Caki2 (cell line): ENCODE results near the gene ASF1A. TPM values are rescaled to one million over a fixed set of nuclear protein-coding genes. Genes with fewer than 3 reads are reported as not detected.
A peak's percentile ranks its signal among the peaks of the same experiment; 100 is the strongest.

Source experiments
- DNase-seq: peaks from one replicate; pipeline ENCODE4 v3.0.0-alpha.2; 2015; ENCODE audit warnings: low read depth
- in situ Hi-C: cut with HindIII; loops from 2 replicates; pipeline ENCODE4 v1.10.0; 2016; ENCODE audit warnings: low sequenced_read_pairs, low pct_unique_long_range_greater_than_20kb, mixed read lengths
- total RNA-seq: library from RNA; depleted of rRNA; stranded (reverse); fragments of >200 nt; shearing (Covaris generic); gene quantifications from 2 replicates; pipeline ENCODE4 v1.2.3, GENCODE V29; 2014; ENCODE audit warnings: low replicate concordance

The ASF1A gene
- total RNA-seq, 1 experiment from 2014 or later, result 49.3 TPM

DNA sequence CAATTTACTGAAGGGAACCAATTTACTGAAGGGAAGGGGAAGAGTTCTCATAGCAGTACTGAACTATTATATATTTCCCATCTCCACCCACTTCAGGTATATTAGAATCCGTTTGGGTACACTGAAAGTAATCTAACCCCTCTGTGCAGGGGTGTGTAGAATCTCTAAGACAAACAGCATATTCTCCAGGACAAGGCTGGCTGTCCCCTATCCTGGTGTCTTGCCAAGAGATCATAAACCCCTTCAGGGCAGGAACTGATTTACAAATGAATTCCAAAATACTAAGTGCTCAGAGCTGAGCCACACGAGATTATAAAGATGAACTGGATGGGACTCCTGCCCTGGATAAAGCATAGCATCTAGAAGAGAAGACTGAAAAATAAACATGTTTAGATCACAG lies 9.2 kb downstream of the ASF1A start:
- in situ Hi-C loops, result no loop called here
- no peak for DNase-seq

GRCh38 chr6:118903691-118904090 lies 9.7 kb downstream of the ASF1A start:
- in situ Hi-C loops, result no loop called here
- DNase-seq, result no peak

GRCh38 chr6:118905084-118905483 lies 11.1 kb downstream of the ASF1A start:
- in situ Hi-C loops, result no loop called here

GRCh38 chr6:118905851-118906250 lies 11.9 kb downstream of the ASF1A start:
- DNase-seq, result no peak
- in situ Hi-C loops, result no loop called here

More at GRCh38 chr6:118905084-118905483, 11.1 kb downstream of the ASF1A start:
- DNase-seq, result no peak

- in situ Hi-C loops, result no loop called here
- DNase-seq, result no peak
Measured at GRCh38 chr6:118908441-118908840, 14.5 kb downstream of the ASF1A start.

DNA sequence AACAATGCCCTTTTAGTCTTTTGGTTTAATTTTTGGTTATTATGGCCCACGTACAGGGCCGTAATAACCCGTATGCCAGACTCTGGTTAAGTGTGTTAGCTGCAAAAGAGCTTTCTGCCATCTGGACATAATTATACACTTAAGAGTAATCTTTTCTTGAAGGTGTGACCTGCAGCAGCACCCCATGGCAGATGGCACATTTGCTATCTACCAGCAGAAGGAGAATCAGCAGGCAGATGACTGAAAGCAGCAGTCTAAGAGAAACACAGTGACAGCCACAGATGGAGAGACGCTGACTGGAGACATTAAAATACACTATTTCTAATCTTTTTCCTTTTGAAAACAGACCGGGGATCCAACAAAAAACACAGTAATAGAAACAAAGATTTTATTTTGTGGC lies 18.7 kb downstream of the ASF1A start:
- DNase-seq, result no peak
- in situ Hi-C loops, result no loop called here

DNA sequence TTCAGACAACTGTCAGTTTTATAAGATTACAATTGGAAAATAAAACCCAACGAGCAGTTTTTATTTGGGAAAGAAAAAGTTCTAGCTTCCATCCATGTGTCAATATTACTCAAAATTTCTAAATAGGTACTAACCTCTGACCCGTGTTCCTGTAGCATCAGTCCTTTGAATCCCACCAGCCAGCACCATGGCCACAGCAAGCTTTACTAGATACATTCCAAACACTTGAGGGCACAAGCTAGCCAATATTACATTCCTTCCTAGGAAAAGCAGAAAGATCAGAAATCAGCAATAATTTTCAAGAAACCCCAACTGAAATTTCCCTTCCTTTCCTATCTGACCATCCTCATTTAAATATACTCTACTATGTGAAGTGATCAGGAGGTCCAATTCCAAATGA lies 19.2 kb downstream of the ASF1A start:
- no peak for DNase-seq
- in situ Hi-C loops, result no loop called here

- DNase-seq, result no peak
- in situ Hi-C loops, result no loop called here
Measured at GRCh38 chr6:118914598-118914997, 20.6 kb downstream of the ASF1A start.

DNA sequence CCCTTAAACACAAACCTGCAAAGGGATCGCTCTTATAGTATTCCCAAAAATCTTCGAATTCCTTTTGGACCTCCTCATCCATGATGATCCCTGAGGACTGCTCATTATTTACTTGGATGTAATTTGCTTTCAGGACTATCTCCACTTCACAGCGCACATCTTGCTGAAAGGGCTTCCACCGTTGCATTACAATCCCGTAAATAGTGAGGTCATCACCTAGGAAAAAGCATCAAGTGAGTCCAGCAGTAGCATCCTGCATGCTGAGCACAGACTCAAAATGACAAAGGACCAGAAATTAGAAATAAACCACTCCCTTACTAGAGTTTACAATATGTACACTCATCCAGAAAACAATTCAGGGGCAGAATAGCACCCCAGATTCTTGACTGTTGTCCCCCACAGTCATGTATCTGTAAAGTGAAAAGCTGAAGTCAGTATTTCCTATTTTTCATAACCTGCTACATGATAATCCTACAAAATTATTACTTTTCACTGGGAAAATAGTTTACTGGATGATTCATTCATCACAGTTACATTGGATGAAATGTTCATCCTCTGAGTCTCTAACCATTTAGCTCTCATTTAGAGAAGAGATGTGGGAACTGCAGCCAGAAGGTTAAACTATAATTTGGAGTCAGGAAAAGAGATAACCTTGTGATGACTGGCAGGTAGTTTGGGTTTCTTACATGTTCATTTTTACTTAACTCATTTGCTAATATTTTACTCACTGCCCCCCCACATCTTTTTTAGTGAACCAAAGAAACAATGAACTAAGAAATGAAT lies 23.8 kb downstream of the ASF1A start:
- in situ Hi-C loops, result no loop called here

GRCh38 chr6:118918329-118918725 lies 24.4 kb downstream of the ASF1A start:
- DNase-seq, result no peak
- in situ Hi-C loops, result no loop called here

More for the DNA sequence above, 23.8 kb downstream of the ASF1A start:
- DNase-seq, result no peak

- DNase-seq, result no peak
- in situ Hi-C loops, result no loop called here
Measured at GRCh38 chr6:118921084-118921483, 27.1 kb downstream of the ASF1A start.

- in situ Hi-C loops, result no loop called here
- no peak for DNase-seq
Measured at GRCh38 chr6:118923035-118923434, 29.1 kb downstream of the ASF1A start.

- in situ Hi-C loops, result no loop called here
- DNase-seq, result no peak
Measured at GRCh38 chr6:118930680-118931079, 36.7 kb downstream of the ASF1A start.

GRCh38 chr6:118931436-118931835 lies 37.5 kb downstream of the ASF1A start:
- in situ Hi-C loops, result no loop called here
- DNase-seq, result no peak

DNA sequence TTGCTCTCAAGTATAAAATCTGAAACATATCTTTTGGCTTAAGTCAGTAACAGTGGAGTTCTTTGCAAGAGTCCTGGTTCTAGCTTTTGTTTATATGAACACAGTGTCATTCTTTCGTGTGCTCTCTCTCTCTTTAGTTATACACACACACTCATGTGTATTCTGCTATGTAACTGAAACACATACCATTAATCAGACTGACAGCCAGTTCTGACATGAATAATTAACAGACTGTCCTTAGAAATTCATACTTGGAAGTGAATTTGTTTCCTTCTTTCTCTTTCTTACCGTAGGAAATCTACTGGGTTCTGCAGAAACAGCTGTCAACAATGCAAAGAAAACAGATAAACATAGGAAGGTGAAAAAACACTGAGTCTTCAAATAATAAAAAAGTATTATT lies 38.5 kb downstream of the ASF1A start:
- no peak for DNase-seq
- in situ Hi-C loops, result no loop called here

GRCh38 chr6:118933855-118934460 lies 40.0 kb downstream of the ASF1A start:
- in situ Hi-C loops, result no loop called here
- DNase-seq, result no peak

DNA sequence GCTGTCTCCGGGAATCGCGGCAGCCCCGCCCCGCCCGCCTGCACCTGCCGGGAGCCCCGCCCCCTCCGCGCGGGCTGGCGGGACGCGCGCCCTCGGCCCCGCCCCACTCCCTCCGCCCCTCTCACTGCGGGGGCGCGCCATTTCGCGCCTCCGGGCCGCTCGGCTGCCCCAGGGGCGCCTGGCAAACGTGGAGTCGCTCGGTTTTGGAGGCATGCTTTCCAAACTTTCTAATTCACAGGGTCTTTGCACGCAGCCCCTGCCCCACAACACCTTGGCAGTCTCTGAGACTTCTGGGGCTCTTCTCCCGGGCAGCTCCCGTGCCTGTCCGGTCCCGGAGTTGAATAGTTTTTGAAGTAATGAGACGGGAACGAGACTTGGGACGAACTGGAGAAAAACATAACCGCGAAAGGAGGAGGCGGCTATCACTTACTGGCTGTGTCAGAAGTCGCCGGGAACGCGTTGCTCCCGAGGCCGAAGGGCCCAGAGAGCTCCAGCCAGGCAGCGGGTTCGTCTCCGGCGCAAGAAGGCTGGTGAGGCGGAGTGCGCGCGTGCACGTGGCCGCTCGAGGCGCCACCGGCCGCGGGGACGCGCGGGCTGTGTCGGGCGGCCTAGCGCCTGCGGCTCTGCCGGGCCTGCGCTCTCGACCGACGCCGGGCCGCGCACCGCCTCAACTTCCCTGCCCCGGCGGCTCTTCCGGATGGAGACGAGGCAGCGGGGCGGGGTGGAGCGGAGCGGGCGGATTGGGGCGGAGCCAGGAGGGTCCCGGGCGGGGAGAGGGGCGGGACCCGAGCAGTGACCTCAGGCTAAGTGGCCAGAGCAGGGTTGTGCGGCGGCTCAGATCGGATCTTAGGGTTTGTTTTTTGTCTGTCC lies 40.7 kb downstream of the ASF1A start, which contains the start of gene MCM9:
Gene MCM9, minus strand, starts transcription at position 699 of the 870 bp plus-strand sequence. CDS start 3,436 bp downstream, outside the sequence.
- in situ Hi-C loops, result no loop called here
- DNase-seq, result peak; percentile 84

DNA sequence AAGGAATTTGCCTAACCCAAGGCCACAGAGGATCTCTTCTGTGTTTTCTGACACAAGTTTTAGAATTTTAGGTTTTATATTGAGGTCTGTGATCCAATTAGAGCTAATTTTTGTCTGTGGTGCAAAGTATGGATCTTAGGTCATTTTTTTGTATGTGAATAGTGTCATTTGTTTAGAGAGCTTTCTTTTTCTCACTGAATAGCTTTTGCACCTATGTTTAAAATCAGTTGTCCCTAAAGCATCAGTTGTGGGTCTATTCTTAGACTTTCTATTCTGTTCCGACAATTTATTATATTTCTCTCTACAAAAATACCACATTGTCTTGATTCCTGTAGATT lies 41.3 kb downstream of the ASF1A start:
- no peak for DNase-seq
- in situ Hi-C loops, result no loop called here
